HG03342 (cell line): ENCODE measurements around the gene AHDC1.
"Not testable (repeated sequence)": the region's sequence is repeated elsewhere in the genome, so short reads cannot be mapped to it uniquely, and the experiment has no call there.

Experiments used
- ATAC-seq: cut with Tn5 transposase; IDR thresholded peaks from one replicate; pipeline ENCODE4 v1.9.1; 2021; ENCODE audit warnings: mild to moderate bottlenecking, moderate library complexity; ENCODE audit not compliant: unreplicated experiment

AHDC1 gene, protein sequence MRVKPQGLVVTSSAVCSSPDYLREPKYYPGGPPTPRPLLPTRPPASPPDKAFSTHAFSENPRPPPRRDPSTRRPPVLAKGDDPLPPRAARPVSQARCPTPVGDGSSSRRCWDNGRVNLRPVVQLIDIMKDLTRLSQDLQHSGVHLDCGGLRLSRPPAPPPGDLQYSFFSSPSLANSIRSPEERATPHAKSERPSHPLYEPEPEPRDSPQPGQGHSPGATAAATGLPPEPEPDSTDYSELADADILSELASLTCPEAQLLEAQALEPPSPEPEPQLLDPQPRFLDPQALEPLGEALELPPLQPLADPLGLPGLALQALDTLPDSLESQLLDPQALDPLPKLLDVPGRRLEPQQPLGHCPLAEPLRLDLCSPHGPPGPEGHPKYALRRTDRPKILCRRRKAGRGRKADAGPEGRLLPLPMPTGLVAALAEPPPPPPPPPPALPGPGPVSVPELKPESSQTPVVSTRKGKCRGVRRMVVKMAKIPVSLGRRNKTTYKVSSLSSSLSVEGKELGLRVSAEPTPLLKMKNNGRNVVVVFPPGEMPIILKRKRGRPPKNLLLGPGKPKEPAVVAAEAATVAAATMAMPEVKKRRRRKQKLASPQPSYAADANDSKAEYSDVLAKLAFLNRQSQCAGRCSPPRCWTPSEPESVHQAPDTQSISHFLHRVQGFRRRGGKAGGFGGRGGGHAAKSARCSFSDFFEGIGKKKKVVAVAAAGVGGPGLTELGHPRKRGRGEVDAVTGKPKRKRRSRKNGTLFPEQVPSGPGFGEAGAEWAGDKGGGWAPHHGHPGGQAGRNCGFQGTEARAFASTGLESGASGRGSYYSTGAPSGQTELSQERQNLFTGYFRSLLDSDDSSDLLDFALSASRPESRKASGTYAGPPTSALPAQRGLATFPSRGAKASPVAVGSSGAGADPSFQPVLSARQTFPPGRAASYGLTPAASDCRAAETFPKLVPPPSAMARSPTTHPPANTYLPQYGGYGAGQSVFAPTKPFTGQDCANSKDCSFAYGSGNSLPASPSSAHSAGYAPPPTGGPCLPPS (N-terminal part only)

DNA sequence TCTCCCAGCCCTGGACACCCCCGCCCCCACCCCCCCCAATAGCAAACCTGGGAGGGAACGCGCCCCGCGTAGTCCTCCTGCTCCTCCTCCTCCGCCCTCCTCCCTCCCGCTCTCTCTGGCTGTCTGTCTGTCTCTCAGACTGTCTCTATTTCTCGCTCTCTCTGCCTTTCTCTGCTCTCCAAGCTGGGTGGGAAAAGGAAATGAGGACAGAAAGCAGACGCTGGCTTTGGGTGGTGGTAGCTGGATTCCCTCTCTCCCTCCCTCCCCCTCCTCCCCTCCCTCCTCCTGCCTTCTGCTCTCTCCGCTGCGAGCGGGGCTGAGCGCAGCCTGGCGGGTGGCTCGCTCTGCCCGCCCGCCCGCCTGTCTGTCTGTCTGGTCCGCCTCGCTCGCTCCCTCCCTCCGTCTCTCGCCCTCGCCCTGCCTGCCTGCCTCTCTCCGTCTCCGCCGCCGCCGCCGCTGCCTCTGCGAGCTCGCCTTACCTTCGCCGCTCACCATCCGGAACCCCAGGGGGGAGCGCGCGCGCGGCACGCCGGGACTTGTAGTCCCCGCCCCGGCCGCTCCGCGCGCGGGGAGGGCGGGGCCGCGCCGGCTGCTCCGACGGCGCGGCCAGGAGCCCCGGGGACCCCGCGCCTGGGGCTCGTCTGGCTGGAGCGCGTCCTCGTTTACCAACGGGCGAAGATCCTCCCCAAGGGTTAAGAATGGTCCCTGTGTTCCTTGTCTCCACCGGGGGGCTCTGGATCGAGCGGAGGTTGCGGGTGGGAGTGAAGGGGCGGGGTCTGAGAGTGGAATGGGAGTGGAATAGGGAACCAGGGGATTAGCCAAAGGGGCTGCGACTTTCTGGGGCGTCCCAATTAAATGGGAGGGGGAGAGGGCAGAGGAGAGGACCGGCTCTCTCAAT lies at the start of gene AHDC1:
TSS of gene AHDC1 (minus strand) at position 464 of the 898 bp plus-strand sequence. CDS start 52,029 bp downstream, outside the sequence.
- peak; percentile 57 for ATAC-seq

DNA sequence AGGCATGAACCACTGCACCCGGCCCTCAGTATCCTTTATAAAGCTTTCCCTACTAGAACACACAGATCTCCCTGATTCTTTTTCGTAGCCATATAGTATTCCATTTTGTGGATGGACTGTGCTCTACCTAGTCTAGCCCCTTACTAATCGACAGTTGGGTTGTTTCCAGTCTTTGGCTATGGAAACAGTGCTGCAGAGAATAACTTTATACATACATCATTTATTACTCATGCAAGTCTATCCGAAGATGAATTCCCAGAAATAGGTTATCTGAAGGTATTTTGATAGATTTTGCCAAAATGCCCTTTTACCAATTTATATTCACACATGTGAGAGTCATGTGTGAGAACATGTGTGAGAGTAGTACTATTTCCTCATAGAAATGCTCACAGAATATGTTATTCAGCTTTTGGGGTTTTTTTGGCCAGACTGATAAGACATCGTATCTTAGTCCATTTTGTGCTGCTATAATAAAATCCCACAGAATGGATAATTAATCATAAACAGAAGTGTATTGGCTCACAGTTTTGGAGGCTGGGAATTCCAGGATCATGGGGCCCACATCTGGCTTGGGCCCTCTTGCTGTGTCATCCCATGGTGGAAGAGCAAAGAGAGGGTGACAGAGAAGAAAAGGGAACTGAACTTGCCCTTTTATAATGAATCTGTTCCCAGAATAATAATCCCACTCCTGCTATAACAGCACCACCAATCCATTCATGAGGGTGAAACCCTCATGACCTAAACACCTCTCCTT lies 48.3 kb upstream of the AHDC1 start:
- no peak for ATAC-seq

DNA sequence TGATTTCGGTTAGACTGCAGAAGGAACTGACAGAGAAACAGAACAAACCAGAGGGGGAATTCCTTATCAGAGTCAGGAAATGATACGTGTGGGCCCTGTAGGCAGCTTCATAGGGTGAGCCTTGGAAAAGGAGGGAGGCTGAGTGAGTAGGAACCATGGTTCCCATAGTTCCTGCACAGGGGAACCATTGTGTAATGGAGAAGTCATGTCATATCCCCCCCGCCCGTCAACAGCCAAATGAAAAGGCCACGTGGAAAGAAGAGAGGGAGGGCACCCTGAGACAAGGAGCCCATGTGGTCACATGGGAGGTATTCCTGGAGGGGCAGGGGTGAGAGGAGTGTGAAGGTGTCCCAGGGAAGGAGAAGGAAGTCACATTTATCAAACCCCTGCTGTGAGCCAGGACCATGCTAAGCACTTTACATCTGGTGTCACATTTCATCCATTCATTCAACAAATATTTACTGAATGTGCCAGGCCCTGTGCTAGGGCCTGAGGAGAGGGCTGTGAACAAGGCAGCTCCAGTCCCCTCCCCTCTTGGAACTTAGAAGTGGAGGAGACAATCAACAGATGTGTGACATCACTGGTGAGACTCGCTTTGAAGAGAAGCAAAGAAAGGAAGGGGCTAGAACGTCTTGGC lies 46.7 kb upstream of the AHDC1 start:
- ATAC-seq = no peak

DNA sequence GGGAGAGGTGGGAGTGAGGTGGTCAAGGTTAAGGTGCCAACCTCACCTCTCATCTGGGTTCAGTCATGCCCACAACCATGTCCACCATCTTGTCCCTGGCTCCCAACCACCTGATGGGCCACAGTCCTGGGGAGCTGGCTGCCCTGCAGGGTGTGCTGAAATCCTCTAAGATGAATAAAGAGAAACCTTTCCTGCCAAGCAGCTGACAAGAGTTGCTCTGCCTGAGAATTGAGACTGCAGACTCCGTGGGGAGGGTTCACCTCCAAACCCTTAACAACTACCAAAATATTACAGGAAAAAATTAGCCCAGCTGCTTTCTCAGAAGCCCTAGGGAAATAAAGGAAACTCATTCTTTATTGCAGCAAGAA lies 46.2 kb upstream of the AHDC1 start:
- no peak for ATAC-seq

DNA sequence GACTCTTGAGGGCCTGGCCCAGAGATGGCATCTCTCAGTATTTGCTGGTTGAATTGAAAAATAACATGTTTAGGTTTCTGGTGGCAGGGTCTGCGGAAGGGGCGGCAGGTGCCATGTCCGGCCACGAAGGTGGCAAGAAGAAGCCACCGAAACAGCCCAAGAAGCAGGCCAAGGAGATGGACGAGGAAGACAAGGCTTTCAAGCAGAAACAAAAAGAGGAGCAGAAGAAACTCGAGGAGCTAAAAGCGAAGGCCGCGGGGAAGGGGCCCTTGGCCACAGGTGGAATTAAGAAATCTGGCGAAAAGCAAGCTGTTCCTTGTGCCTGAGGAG lies 45.3 kb upstream of the AHDC1 start:
- ATAC-seq = no peak

DNA sequence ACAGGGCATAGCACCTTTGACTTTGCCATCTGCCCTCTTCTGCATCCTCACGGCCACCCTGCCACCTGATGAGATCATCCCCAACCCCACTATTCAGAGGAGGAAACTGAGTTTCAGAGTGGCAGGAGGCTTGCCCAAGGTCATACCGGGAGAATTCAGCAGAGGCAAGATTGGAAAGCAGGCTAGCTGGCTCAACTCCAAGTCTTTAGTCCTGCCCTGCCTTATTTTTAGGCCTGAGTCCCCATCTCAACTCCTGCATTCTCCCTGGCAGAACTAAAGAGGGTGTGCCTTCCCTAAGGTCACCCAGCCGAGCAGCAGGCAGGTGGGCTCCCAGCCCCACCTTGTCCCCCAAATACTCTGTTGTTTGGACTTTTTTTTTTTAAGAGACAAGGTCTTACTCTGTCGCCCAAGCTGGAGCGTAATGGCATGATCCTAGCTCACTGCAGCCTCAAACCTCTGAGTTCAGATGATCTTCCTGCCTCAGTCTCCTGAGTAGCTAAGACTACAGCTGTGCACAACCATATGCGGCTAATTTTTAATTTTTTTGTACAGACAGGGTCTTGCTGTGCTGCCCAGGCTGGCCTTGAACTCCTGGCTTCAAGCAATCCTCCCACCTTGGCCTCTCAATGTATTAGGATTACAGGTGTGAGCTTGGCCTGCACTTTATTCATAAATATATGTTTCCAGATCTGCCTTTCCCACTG lies 44.8 kb upstream of the AHDC1 start:
- ATAC-seq = no peak

DNA sequence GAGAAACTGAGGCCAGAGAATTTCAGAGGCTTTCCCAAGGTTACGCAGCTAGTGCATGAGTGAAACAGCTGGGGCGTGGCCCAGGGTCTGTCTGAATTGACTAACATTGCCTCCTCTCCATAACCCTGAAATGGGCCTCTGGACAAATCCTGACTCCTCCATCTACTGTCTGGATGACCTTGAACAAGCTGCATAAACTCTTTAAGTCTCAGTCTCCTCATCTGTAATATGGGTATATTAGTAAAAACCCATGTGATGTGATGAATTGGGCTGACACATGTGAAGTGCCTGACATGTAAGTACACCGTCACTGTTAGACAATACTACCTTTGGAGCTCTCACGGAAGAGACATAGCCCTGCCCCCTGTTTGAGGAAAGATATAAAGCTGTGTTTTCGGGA lies 43.4 kb upstream of the AHDC1 start:
- no peak for ATAC-seq

DNA sequence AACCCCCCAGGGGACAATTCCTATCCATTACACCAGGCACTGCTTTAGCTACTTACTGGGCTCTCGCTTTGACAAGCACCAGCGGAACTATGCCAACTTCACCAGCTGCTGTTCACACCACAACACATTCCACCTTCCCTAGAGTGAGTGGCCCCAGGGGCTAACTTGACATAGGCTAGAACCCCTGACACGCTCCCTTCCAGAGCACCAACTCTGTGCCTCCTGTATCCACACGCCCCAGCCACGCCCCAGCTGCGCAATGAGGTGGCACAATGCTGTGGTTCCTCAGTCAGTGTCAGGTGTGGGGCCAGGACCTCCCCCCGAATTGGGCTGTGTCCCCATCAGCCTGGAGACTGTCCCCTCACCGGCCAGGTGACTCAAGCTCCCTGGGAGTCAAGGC lies 42.7 kb upstream of the AHDC1 start:
- no peak for ATAC-seq

DNA sequence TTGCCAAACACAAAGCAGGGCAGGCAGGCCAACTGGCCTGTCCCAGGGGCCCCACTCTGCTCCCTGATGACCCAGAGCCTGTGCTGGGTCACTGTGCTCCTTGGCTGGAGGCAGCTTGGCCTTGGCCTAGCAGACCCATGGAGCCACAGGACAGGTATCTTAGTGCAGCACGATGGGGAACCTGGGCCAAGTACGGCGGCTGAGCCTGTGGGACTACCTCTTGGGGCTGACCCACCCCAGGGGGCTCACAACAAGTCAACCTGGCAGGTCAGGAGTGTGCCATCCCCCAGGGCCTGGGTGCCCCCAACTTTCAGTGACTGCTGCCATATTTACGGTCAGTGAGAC lies 41.1 kb upstream of the AHDC1 start:
- no peak for ATAC-seq

DNA sequence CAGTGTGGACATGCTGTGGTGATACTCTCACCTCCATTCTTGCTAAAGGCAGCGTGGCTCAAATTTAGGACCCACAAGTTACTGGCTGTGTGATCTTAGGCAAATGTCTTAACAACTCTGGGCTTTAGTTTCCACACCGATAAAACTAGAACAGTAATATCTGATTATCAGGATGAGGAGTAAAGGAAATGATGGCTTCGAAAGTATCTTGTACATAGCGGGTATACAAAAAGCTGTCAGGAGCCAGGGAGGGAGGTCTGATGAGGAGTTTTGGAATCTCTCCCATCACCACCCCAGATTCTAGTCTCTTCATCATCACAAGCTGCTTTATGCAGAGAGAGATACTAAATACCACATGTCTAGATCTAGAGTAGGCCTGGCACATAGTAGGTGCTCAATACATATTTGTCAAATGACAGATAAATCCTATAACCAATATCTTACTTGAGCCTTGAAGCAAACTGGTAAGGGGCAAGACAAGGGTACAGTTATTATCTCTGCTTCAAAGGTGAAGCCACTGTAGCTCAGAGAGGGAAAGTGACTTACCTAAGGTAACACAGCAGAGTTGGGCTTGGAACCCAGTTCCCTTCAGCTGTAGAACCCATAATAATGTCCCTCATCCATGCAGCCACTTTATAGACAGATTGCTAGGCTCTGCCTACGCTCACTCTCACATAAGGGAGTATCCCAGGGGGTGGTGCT lies 40.6 kb upstream of the AHDC1 start:
- ATAC-seq = no peak

DNA sequence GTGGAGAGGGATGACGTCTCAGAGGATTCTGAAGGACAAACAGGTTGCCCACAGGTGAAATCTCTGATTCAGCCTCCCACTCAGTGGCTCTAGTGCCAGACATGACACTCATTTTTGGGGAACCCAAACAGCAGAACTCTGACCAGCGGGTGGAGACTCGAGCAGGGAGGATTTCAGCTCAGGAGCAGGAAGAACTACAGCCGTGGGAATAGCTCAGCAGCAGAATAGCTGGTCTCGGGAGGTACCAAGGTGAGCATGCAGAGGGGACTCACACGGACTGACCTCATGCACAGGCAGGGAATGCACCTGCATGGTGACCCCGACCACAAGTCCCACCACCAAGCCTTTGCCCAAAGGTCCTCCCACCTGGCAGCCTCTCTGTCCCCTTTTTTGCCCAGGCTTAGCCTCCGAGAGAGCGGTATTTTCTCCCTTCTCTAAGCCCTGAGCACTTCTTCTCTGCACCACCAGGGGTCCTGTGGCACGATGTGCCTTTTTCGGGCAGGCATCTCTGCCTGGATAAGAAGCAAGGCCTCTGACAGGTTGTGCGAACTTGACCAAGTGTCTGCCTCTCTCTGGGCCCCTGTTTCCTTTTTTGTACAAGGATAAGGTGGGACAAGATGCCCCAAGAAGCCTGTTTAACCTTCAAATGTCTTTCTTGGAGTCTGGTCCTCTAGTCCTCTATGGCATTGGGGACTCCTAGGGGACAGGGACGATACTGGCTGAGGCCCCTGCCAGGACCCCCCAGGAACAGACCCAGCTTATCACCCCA lies 39.8 kb upstream of the AHDC1 start:
- no peak for ATAC-seq

DNA sequence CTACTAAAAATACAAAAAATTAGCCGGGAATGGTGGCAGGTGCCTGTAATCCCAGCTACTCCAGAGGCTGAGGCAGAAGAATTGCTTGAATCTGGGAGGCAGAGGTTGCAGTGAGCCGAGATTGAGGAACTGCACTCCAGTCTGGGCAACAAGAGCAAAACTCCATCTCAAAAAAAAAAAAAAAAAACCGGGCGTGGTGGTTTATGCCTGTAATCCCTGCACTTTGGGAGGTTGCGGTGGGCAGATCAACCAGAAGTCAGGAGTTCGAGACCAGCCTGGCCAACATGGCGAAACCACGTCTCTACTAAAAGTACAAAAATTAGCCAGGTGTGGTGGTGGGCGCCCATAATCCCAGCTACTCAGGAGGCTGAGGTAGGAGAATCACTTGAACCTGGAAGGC lies 36.6 kb upstream of the AHDC1 start:
- not testable (repeated sequence) for ATAC-seq

DNA sequence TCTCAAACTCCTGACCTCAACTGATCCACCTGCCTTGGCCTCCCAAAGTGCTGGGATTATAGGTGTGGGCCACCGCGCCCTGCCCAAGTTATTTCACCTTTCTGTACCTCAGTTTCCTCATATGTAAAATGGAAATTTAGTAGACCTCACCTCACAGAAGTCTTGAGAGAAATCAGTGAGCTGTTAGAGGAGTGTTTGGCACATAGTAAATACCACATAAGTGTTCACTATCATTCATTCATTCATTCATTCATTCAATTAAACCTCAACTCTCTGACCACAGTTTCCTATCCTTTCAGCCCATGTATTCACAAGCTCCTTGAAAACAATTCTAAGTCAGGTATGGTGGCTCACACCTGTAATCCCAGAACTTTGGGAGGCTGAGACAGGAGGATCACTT lies 34.9 kb upstream of the AHDC1 start:
- no peak for ATAC-seq

DNA sequence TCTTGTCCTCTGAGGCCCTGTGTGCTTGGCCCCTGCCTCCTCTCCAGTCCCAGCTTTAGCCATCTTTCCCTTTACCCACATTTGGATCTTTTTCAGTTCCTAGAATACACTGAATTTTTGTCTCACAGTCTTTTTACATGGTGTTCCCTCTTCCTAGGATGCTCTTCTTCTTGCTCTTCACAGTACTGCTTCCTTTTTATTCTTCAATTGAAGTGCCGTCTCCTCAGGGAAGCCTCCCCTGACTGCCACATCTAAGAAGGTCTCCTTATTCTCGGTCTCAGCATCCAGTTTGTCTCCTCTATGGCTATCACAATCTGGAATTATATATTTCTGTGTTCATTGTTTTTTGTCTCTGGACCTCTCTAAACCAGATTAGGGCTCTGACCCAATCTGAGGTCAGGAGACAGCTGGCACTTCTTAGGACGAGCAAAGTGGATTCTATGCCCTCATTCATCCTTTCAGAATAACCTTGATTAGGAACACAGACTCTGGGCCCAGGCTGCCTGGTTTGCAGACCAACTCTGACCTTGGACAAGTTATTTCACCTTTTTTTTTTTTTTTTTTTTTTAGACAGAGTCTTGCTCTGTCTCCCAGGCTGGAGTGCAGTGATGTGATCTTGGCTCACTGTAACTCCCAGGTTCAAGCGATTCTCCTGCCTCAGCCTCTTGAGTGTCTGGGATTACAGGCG lies 34.2 kb upstream of the AHDC1 start:
- no peak for ATAC-seq

DNA sequence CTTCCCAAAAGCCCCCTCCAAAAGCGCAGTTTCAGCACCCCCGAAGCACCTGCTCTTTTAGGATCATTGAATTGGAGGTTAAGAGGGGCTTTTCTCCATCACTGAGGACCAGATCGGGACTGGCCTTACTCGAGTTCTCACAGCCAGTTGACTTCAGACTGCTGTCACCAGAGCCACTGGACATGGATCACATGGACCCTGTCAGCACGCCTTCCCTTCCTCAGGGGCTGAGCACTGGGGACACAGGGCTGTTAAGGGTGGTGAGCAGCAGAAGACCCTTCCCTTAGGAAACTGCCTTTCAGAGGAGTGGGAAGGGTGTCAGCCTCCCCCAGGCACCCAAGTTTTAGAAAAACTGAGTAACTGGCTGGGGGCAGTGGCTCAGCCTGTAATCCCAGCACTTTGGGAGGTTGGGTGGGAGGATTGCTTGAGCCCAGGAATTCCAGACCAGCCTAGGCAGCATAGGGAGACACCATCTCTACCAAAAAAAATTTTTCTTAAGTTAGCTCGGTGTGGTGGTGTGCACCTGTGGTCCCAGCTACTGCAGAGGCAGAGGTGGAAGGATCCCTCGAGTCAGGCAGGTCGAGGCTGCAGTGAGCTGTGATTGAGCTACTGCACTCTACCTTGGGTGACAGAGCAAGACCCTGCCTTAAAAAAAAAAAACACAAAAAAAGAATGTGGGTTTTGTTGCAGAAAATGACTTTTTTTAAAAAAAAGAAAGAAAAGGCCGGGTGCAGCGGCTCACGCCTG lies 31.6 kb upstream of the AHDC1 start:
- ATAC-seq = no peak

DNA sequence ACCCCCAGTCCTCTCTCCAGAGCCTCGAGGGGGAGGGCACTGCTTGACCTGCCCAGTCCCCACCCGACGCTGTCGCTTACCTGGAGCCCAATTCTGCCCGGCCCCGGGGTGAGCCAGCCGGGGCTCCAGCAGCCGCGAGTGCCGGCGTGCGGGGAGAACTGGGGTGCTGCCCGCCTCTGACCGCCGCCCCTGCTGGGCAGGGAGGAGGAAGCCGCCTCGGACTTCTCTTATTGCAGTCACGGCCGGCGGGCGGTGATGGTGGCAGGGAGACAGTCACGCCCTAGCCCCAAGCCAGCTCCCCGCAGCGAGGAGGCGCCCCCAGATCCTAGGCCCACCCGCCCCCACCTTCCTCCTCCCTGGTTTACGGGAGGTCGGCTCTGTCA lies 31.0 kb upstream of the AHDC1 start, which contains the start of gene FGR:
TSS of gene FGR (minus strand) at position 201 of the 383 bp plus-strand sequence. CDS start 11,269 bp downstream, outside the sequence.
- ATAC-seq = no peak
